Esophagus muscularis mucosa (tissue), 3 donors: Measurements from ENCODE around the gene CCDC106.

Experiments used
- POLR2AphosphoS5 ChIP-seq, 2 donors: sonication (generic); formaldehyde crosslinking; IDR thresholded peaks; one replicate each; pipeline ENCODE4 v1.6.1; 2017; ENCODE audit warnings: antibody characterized with exemption in 2 of 2
- TF ChIP-seq, protein P1 (sequence below), 3 experiments: fragments of 200-600 bp in 2 of 3; fragments of 450-650 bp in 1 of 3; sonication (generic) in 2 of 3; IDR thresholded peaks; one replicate each; pipeline ENCODE4 v1.5.1; 2017 to 2019; ENCODE audit warnings: antibody characterized with exemption in 3 of 3, mild to moderate bottlenecking in 2 of 3, moderate library complexity in 1 of 3

- TF ChIP-seq, protein P1, sequence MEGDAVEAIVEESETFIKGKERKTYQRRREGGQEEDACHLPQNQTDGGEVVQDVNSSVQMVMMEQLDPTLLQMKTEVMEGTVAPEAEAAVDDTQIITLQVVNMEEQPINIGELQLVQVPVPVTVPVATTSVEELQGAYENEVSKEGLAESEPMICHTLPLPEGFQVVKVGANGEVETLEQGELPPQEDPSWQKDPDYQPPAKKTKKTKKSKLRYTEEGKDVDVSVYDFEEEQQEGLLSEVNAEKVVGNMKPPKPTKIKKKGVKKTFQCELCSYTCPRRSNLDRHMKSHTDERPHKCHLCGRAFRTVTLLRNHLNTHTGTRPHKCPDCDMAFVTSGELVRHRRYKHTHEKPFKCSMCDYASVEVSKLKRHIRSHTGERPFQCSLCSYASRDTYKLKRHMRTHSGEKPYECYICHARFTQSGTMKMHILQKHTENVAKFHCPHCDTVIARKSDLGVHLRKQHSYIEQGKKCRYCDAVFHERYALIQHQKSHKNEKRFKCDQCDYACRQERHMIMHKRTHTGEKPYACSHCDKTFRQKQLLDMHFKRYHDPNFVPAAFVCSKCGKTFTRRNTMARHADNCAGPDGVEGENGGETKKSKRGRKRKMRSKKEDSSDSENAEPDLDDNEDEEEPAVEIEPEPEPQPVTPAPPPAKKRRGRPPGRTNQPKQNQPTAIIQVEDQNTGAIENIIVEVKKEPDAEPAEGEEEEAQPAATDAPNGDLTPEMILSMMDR (IDR thresholded peaks at IDR 0.05), result no peak
- no peak for TF ChIP-seq POLR2AphosphoS5 (IDR thresholded peaks at IDR 0.05)
Measured at GRCh38 chr19:55601084-55601483, 46.9 kb upstream of the CCDC106 start.
